Measurements from ENCODE around the gene CCL28.

DNA sequence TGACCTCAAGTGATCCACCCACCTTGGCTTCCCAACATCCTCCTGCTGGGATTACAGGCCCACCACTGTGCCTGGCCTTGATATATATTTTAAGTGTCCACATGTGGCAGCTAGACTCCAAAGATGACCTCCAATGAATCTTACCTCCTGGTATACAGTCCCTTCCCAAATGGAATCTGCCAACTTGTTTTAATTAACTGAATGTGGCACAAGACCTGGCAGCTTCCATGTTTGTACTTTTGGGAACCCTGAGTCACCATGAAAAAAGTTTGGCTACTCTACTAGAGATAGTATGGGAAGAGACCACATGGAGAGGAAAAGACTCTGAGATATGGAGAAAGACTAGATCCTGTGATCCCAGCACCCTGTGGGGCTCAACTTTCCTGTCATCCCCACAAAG lies 42.5 kb downstream of the CCL28 start:
- TF ChIP-seq, protein P1, sequence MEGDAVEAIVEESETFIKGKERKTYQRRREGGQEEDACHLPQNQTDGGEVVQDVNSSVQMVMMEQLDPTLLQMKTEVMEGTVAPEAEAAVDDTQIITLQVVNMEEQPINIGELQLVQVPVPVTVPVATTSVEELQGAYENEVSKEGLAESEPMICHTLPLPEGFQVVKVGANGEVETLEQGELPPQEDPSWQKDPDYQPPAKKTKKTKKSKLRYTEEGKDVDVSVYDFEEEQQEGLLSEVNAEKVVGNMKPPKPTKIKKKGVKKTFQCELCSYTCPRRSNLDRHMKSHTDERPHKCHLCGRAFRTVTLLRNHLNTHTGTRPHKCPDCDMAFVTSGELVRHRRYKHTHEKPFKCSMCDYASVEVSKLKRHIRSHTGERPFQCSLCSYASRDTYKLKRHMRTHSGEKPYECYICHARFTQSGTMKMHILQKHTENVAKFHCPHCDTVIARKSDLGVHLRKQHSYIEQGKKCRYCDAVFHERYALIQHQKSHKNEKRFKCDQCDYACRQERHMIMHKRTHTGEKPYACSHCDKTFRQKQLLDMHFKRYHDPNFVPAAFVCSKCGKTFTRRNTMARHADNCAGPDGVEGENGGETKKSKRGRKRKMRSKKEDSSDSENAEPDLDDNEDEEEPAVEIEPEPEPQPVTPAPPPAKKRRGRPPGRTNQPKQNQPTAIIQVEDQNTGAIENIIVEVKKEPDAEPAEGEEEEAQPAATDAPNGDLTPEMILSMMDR (IDR thresholded peaks at IDR 0.05): no peak
- no peak for TF ChIP-seq POLR2A (IDR thresholded peaks at IDR 0.05)
